ENCODE measurements around the gene AGAP1.

AGAP1 gene

DNA sequence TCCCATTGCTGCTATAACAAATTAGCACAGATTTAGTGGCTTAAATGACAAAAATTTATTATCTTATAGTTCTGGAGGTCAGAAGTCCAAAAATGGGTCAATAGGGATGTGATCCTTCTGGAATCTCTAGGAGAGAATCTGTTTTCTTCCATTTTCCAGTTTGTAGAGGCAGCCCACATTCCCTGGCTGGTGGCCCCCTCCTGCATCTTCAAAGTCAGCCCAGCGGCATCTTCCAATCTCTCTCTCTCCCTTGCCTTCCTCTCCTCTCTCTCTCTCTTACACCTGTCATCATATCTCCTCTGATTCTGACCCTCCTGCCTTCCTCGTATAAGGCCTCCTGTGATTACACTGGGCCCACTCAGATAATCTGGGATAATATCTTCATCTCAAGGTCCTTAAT lies 3.9 kb upstream of the AGAP1 start:
- no peak for DNase-seq (ENCODE audit: low spot score)

DNA sequence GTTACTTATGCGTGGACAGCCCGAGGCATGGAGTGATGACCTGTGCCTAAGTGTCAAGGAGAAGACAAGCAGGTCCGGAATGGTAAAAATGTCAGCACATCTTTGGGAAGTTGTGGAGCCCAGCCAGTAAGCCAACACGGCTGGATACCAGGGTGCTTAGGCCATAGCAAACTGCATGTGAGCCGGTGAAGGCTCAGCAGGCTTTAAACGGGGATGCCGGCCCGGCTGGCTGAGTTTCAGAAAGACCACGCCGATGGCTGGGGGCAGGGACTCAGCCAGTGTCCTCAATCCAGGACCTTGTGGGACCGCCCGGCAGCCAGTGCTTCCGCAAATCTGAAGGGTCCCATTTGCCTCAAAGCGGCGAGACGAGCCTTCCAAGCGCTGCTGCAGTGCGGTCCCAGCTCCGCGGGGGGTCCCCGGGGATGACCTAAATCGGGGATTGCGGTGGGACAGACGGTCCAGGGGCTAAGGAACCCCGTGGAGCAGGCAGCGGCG lies 946 bp upstream of the AGAP1 start:
- no peak for DNase-seq (ENCODE audit: low spot score)

DNA sequence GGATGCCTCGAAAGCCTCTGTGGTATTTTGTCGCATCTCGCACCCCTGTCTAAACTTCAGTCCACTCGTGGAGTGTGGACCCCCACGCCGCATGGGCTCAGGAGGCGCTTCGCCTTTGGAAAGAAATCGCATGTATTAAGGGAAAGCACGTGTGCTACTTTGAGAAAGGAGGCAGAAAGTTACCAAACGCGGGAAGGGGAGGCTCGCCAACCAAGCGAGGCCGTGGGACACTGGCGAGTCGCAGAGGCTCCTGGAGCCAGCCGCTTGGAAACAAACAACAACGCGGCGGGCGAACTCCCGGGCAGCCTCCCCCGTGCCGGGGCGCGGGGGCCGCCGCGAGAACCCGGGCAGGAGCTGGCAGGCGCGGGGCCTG lies 455 bp upstream of the AGAP1 start:
- no peak for DNase-seq (ENCODE audit: low spot score)

DNA sequence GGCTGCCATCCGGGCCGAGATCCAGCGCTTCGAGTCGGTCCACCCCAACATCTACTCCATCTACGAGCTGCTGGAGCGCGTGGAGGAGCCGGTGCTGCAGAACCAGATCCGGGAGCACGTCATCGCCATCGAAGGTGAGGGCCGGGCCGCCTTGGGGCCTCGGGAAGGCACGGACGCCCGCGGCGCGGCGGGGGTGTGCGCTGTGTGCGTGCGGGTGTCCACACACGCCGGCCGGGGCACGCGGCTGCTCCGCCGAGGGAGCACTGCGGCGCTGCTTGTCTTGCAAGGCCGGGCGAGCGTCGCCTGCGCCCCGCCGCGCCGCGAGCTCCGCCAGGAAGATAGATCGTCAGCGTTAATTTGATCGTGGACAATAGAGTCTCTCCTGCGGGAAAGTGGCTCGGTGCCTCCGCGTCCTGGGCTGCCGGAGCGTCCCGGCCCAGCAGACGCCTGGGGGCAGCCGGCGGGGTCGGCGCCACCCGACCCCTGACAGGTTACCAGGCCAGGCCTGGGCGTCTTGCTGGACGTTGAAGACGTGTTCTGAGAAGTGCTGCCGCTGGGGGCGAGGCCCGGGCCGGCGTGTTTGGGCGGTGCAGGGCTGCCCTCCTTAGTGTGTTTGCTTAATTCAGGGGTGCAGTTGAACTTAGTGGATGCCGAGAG lies 1.0 kb downstream of the AGAP1 start:
- DNase-seq (ENCODE audit: low spot score): no peak

DNA sequence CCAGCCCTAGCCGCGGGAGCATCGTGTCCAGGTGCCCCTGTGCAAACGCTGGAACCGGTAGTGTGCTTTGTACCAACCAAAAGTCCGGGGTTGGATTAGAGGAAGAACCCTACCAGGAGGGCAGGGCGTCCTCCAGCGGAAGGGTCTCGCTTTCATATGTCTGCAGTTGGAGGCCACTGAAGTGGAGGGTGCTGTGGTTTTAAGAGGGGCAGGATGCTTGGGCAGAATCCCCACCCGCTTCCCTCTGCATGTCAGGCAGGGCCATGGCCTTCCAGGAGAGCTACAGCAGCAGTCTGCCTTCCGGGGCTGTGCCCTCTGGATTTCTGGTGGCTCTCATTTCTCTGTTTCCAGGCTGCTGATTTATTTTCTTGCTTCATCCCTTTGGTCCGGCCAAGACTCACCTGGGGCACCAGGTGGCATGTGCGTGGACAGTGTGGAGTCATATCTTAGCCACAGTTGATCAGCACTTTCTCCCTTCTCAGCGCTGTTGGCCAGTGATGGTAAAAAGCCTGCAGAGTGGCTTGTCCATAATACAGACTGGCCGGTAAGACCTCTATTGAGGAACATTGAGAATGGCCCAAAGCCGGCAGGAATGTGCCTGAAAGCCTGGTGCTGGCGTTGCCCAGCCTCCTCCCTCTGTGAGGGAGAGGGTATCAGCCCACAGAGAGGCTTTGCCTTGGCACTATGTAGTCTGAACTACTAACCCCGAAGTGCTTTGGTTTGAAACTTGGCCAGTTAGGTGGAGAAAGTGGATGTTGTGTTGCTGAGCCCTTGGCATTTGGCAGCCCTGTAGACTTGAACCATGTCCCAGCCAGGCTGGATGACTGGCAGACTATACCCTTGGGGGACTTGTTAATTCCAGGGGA lies 1.8 kb downstream of the AGAP1 start:
- no peak for DNase-seq (ENCODE audit: low spot score)

DNA sequence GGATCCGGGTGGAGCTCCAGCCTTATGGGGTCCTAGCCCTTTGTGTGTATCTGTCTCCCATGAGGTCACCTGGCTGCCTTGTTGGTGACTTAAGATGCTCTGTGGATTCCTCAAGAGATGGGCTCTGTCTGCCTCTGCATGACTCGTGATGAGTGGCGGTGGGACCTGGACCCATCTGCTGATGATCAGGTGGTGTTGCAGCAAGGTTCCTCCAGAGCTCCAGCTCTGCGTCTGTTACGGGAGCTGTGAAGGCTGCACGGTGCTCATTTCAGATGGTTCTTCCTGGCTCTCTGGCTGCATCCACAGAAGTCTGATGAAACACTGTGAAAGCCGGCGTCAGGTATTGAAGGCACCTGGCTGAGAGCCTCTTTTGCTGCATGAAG lies 2.4 kb downstream of the AGAP1 start:
- no peak for DNase-seq (ENCODE audit: low spot score)

DNA sequence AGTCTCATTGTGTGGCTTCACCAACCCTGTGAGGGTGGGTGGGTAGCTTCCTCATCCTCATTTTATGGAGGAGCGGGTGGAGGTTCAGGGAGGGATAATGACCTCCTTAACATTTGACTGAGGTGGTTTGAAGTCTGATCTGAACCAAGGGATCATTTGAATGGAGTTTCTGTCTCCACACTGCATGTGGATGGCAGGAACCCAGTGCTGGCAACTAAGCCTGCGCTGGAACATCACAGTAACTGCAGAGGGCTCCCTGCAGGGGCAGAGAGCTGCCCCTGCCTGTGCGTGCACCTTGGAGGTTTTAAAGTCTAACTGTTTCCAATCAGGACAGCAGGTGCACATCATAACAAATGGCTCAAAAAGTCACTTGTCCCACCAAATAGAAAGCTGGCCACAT lies 3.3 kb downstream of the AGAP1 start:
- no peak for DNase-seq (ENCODE audit: low spot score)

DNA sequence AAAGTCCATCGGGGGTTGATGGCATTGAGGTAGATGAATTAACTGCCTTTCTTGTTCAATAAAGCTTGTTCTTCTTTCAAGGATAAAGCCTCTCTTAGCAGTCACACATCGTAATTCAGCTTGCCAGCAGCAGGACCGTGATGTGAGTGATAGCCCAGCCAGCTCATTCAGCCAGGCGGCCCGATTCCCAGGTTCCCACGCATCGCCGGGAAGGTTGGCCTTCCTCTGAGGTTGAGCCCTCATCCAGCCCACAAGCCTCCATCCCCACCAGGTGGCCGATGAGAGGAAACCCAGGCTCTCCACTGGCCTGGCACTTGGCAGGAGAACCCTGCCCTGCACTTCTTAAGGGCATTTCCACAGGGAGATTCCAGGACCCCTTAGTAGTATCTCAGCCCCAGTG lies 4.7 kb downstream of the AGAP1 start:
- no peak for DNase-seq (ENCODE audit: low spot score)

DNA sequence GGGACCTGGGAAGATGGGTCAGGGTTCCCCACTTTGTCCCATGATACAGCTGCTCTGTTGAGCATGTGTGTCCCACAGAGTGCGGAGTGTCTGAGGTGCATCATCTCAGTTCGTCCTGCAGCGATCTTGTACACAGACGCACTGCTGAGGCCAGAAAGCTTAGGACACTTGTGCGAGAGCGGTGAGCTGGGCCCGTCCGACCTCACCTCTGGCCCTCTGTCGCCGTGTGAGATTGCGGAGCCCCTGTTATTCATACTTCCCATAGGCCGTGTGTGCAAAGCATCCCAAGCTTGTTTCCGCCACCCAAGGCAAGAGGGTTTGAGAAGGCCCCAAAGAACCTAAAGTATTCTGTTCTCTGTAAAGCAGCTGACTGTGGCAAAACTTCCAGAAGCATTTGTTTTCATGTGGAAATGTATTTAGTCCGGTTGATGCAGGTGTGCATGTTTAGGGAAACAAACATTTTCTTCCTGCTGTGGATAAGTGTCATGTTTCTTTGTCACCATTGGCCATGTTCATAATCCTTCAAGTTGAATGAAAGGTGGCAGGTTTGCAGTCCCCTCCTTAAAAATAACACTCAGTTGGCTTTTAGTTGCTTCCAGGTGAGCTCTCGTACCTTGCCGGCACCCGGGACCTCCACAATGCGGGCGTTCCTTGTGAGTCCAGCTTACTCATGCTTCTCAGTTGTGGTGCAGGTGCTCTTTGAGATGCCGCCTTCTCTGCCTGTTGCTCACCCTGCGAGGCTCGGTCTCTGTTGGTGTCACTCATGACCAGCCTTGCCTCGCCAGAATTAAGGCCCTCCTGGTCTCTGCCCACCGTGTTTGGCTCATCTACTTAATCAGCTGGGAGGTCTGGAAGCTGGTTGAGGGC lies 5.3 kb downstream of the AGAP1 start:
- DNase-seq (ENCODE audit: low spot score): no peak

DNA sequence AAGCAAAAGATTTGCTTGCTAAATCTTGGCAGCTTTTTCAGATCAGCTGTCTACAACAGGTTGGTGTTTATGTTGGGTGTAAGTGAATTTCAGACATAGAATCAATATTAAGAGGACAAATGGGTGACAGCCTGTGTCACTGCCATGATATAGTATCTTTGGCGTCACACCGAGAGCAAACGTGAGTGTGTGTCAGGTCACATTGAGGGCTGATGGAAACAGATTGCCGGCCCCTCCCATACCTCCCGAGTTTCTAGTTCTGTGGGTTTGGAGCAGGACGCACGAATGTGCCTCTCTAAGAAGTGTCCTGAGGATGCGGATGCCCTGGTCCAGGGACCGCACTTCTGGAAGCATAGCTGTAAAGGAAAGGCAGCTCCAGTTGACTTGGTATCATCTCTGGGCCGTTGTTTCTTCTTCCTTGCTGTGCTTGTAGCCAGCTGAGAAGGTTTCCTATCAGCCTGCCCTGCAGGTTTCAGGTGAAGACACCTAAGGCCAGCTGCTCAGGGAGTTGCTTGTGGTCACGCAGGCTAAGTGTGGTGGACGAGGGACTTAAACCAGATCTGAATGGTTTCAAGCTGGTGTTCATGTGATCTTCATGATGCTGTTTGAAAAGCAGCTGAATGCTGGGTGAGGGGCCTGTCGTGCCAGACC lies 6.4 kb downstream of the AGAP1 start:
- DNase-seq (ENCODE audit: low spot score): no peak

DNA sequence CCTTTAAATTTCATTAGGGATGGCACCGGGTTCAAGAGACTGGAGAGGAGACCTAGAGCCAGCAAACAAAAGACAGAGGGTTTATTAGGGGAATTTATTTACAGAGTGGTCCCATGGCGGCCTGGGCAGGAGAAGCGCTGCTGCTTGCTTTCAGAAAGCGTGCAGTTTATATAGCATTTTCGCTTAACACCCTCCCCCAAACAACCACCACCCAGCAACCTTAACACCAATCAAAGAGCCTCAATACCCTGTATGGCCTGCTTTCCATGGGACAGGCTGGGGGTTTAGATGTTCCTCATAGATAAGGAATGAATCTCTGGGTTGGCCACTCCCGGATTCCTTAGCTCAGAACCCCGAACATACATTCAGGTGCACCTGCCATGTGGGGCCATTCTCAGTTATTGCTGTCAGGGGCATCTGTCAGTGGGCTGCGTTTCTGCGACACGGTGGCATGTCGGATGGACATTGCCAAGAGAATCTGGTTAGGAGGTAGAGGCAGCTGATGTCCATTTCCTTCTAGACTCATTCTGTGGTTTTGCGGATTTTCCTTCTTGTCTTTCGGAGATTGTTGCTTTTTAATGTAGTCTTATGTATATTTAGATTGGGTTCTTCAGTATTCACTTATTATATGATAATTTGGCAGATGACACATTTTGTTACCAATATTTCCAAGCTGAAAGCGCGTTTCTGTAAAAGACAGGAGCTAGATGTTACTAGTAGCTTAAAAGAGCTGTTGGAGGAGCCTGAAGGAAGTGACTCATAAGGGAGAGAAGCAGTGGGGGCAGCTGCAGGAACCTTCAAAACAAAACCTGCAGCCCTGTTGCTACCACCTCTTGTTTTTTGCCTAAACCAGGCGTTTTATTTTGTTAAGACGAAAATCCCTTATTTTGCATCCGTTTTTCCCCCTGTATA lies 7.2 kb downstream of the AGAP1 start:
- DNase-seq (ENCODE audit: low spot score): no peak

DNA sequence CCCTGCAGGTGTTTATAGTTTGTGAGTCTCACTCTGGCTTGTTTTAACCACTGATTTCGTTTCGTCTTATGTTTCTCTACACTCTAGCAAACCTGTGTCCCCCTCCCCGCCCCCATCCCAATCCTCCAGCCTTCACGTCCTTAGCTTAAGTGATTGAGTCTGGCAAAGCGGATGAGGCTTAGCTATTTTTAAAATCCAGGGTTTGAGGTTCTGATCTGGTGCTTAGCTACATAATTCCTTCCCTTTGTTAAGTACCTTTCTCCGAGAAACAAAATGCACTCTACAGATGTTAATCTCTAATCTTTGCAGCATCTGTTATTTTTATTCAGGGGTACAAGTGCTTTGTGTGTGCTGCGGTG lies 7.8 kb downstream of the AGAP1 start:
- DNase-seq (ENCODE audit: low spot score): no peak

DNA sequence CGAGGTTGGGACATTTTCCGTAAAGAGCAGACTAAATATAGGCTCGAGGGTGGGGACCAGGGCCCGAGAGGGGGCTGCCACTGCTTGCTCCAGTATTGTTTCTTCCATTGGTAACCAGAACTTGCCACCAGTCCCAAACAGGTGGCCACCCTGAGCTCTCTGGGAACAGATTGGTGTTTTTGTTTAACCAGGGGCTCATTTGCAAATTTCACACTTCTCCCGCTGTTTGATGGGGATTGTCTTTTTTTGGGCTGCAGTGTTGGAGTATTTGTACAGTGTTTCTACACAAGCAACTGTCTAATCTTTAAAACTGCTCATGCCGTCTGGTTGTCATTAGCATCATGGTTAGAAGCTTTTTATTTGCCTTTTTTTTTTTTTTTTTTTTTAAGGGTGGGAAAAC lies 8.5 kb downstream of the AGAP1 start:
- no peak for DNase-seq (ENCODE audit: low spot score)

DNA sequence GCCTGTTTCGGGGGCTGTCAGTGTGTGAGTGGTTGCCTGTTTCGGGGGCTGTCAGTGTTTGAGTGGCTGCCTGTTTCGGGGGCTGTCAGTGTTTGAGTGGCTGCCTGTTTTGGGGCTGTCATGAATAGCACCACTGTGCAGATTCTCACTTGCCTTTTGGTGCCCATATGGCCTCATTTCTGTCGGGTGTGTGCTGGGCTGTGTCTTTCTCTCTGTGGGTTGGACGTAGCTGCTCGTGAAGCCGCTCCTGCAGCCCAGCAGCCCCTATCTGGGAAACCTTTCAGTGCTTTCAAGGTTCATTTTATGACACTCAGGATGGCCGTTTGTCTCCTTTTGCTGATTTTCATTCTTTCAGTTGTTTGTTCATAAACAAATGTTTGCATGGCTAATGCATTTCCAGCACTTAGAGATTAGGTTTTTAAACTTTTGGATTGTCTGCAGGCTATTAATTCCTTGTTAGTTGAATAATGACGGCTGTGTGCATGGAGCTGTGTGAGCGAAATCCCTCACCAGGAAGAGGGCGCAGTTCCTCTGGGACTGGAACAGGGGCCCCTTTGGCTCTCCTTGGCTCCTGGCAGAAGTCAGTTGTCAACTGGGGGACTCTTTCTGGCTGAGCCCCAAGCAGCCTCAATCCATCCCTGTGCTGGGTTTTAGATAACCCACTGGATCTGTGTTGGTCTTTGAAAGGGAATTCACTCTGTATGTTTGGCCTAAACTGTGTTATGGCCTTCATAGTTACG lies 10.8 kb downstream of the AGAP1 start:
- DNase-seq (ENCODE audit: low spot score): no peak

DNA sequence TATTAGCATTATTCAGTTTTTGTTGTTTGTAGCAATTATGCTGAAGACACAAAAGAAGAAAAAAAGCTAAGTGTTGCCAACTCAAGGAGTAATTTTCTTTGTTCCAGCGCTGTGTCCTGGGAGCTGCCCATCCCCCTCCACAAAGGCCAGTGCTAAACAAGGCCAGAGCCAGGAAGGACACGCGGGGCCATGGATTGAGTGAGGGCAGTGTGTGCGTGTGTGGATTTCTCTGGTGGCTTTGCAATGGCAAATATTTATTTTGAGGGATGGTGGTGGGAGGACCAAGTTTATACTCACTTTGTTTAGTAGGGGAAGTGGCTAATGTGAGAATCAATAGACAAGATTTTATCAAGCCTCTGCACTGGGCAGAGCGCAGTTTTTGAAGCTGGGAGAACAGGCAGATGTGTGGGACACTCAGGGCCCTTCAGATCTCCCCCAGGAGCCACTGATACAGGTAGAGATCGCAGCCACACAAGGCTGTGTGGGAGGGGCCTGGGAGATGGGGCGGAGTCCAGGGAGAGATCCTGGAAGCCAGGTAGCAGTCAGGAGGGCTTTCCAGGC lies 11.4 kb downstream of the AGAP1 start:
- DNase-seq (ENCODE audit: low spot score): no peak

DNA sequence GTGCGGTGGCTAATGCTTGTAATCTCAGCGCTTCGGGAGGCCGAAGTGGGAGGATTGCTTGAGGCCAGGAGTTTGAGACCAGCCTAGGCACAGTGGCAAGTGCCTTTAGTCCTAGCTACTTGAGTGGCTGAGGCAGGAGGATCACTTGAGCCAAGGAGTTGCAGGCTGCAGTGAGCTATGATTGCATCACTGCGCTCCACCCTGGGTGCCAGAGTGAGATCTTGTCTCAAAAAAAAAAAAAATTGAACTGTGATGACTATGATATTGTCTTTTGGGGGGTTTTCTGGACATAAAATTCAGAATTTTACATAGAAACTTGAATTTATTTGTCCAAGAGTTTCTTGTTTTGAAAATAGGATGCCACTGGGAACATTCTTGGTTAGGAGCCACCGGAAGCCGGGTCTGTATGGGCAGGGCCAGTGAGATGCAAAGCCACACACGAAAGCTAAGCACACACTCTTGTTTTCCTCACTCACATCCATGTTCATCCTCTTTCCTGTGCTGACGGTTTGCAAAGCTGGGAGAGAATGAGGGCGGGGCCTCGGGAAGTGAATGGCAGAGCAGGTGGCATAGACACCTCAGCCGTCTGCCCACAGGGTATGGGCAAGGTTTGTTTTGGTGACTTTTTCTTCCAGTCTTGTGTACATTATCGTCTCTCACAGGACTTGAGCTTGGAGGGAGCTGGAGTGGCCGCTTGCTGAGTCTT lies 12.6 kb downstream of the AGAP1 start:
- no peak for DNase-seq (ENCODE audit: low spot score)

DNA sequence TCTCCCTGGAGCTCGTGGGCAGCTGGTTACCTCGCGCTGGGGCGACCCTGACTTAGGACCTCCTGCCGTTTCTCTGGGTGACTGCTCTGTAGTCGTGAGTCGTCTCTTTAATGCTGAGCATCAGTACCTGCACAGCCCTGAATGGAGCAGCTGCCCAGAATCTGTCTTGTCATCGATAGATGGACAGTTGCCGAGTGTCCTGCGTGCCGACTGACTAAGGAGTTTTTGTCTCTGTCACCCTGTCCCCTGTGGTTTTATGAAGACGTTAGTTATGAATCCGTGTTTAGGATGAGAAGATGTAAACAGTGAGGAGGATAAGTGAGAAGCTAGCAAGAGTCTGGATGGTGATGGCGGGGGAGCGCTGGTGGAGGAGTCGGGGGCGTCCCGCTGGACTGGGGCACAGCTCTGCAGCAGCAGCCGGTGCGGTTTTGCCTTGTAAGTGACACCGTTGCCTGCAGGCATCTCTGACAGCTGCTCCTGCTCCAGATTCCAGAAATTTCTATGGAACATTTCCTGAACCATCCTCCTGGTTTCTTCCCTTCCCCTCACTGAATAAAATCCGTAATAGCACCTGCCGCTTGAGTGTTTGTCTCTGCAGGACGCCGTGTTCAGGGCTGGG lies 13.3 kb downstream of the AGAP1 start:
- DNase-seq (ENCODE audit: low spot score): no peak

DNA sequence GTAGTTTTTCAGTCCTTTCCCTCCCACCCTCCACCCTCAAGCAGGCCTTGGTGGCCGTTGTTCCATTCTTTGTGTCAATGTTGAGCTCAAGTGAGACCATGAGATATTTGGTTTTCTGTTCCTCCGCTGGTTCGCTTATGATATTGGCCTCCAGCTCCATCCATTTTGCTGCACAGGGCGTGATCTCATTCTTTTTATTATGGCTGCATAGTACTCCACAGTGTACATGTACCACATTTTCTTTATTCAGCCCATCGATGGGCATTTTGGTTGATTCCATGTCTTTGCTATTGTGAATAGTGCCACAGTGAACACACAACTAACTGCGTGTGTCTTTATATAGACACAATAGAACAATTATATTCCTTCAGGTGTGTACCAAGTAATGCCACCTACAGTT lies 14.1 kb downstream of the AGAP1 start:
- no peak for DNase-seq (ENCODE audit: low spot score)

All from left forelimb (tissue), 1 donor.